GM12878 (cell line): ENCODE data around the gene AHNAK2. TPM values are rescaled to one million over a fixed set of nuclear protein-coding genes. Genes with fewer than 3 reads are reported as not detected.

ENCODE experiments used
- ATAC-seq: fragments of 200-7000 bp; cut with Tn5 transposase; 3 replicates; pipeline ENCODE4 v1.9.1; 2020; ENCODE audit warnings: mild to moderate bottlenecking, moderate library complexity
- BruUV-seq: library from RNA; stranded (reverse); fragments of 400-500 nt; replicated peaks from 2 replicates; lab custom pipeline; 2021; lab: Mats Ljungman, UMichigan
- CTCF ChIA-PET: fragments of 300-600 bp; sonication (Branson Sonifier 250); formaldehyde crosslinking; extraction: SDS; loops from one replicate; lab custom pipeline; 2021; ENCODE audit warnings: inconsistent platforms; lab: Yijun Ruan, JAX
- POLR2A ChIA-PET: fragments of 350-600 bp; formaldehyde crosslinking; extraction: SDS; loops from one replicate; lab custom pipeline; 2021; ENCODE audit warnings: inconsistent platforms; lab: Charles Lee
- RAD21 ChIA-PET: fragments of 300-600 bp; sonication (Branson Sonifier 250); formaldehyde crosslinking; loops from one replicate; lab custom pipeline; 2023; ENCODE audit warnings: antibody characterized with exemption; ENCODE audit not compliant: unreplicated experiment; lab: Charles Lee
- SMC1A ChIA-PET: fragments of 300-600 bp; sonication (Branson Sonifier 250); formaldehyde crosslinking; loops from one replicate; lab custom pipeline; 2023; ENCODE audit not compliant: unreplicated experiment, uncharacterized antibody; lab: Charles Lee
- DNase-seq: peaks from one replicate; pipeline ENCODE4 v3.0.0-alpha.2; 2011; ENCODE audit warnings: low read depth, low spot score
- FAIRE-seq: peaks from 3 replicates; lab custom pipeline; 2011; peaks lifted over from hg19 to GRCh38; lab: Jason Lieb, UNC
- H2AFZ ChIP-seq: 2 replicates; pipeline ENCODE4 v1.6.0; 2011; ENCODE audit warnings: low read depth, low read length, control low read depth; ENCODE audit not compliant: control insufficient read depth
- H3K27ac ChIP-seq: 2 replicates; pipeline ENCODE4 v1.5.1; 2011; ENCODE audit warnings: control low read depth; ENCODE audit not compliant: control insufficient read depth, insufficient read depth
- H3K27me3 ChIP-seq, 2 experiments: replicated peaks in 1 of 2; 2 replicates each; pipeline versions ENCODE4 v1.6.0 to v1.6.1; 2011; ENCODE audit warnings: low read length in 1 of 2; ENCODE audit not compliant: control insufficient read depth in 2 of 2, insufficient read depth in 2 of 2
- H3K36me3 ChIP-seq, 2 experiments: 2 replicates each; pipeline ENCODE4 v1.5.1; 2011; ENCODE audit warnings: low read length in 1 of 2; ENCODE audit not compliant: control insufficient read depth in 2 of 2, insufficient read depth in 2 of 2
- H3K4me1 ChIP-seq: 2 replicates; pipeline ENCODE4 v1.6.1; 2011; ENCODE audit warnings: mild to moderate bottlenecking, low read length, moderate library complexity, mixed read lengths; ENCODE audit not compliant: control insufficient read depth, insufficient read depth
- H3K4me2 ChIP-seq: 2 replicates; pipeline ENCODE4 v1.6.0; 2011; ENCODE audit warnings: control low read depth; ENCODE audit not compliant: control insufficient read depth, insufficient read depth
- H3K4me3 ChIP-seq: fragments of 200-600 bp; sonication (generic); 2 replicates; pipeline ENCODE4 v1.5.1; 2016
- H3K79me2 ChIP-seq: 2 replicates; pipeline ENCODE4 v1.6.0; 2011; ENCODE audit warnings: low read length; ENCODE audit not compliant: control insufficient read depth, insufficient read depth
- H3K9ac ChIP-seq: 2 replicates; pipeline ENCODE4 v1.8.0; 2011; ENCODE audit warnings: low read length, control low read depth, mixed read lengths; ENCODE audit not compliant: control insufficient read depth, insufficient read depth
- H3K9me3 ChIP-seq: replicated peaks from 3 replicates; pipeline ENCODE4 v1.5.1; 2011; ENCODE audit warnings: mild to moderate bottlenecking, low read length; ENCODE audit not compliant: control insufficient read depth, insufficient read depth
- H4K20me1 ChIP-seq: 2 replicates; pipeline ENCODE4 v1.6.0; 2011; ENCODE audit not compliant: control insufficient read depth, insufficient read depth
- BMI1 ChIP-seq: fragments of 450-650 bp; IDR thresholded peaks from 2 replicates; pipeline ENCODE4 v1.6.1; 2016; ENCODE audit warnings: mild to moderate bottlenecking, moderate library complexity, borderline replicate concordance
- CHD2 ChIP-seq: IDR thresholded peaks from 2 replicates; pipeline ENCODE4 v1.6.1; 2011; ENCODE audit warnings: low read depth, low read length, improper control_type of control experiment, borderline replicate concordance
- CHD4 ChIP-seq: fragments of 200-600 bp; sonication (generic); IDR thresholded peaks from 2 replicates; pipeline ENCODE4 v1.6.1; 2016; ENCODE audit warnings: mild to moderate bottlenecking
- EP300 ChIP-seq, 2 experiments: fragments of 150-350 bp in 1 of 2; IDR thresholded peaks; 2 replicates each; pipeline ENCODE4 v1.6.1; 2011 to 2012; ENCODE audit warnings: low read depth in 2 of 2, low read length in 2 of 2, borderline replicate concordance in 1 of 2, improper control_type of control experiment in 1 of 2, inconsistent platforms in 1 of 2; ENCODE audit not compliant: control insufficient read depth in 1 of 2
- ETV6 ChIP-seq, 2 experiments: fragments of 450-650 bp in 1 of 2; IDR thresholded peaks in 1 of 2; conservative IDR thresholded peaks in 1 of 2; 2 replicates each; pipeline ENCODE4 v1.6.1; 2014; ENCODE audit warnings: antibody characterized with exemption in 1 of 2, borderline replicate concordance in 1 of 2, low read depth in 1 of 2, mild to moderate bottlenecking in 1 of 2, moderate library complexity in 1 of 2
- EZH2 ChIP-seq: IDR thresholded peaks from 2 replicates; pipeline ENCODE4 v1.6.1; 2012; ENCODE audit warnings: low read depth, mild to moderate bottlenecking, control low read depth, inconsistent platforms, low read length, borderline replicate concordance; ENCODE audit not compliant: control insufficient read depth
- GATAD2B ChIP-seq: fragments of 450-650 bp; conservative IDR thresholded peaks from 2 replicates; pipeline ENCODE4 v1.6.1; 2017; ENCODE audit warnings: low read depth, mild to moderate bottlenecking, moderate library complexity
- JUNB ChIP-seq: IDR thresholded peaks from 2 replicates; pipeline ENCODE4 v1.6.1; 2016; ENCODE audit warnings: antibody characterized with exemption, mild to moderate bottlenecking
- KLF5 ChIP-seq: fragments of 450-650 bp; IDR thresholded peaks from 2 replicates; pipeline ENCODE4 v1.6.1; 2014; ENCODE audit warnings: mild to moderate bottlenecking; ENCODE audit not compliant: partially characterized antibody
- MYB ChIP-seq: fragments of 150-350 bp; IDR thresholded peaks from 2 replicates; pipeline ENCODE4 v1.6.1; 2014; ENCODE audit warnings: mild to moderate bottlenecking, low read depth, low read length, borderline replicate concordance
- PML ChIP-seq: IDR thresholded peaks from 2 replicates; pipeline ENCODE4 v1.6.1; 2012; ENCODE audit warnings: low read length, inconsistent platforms
- RELA ChIP-seq: fragments of 450-650 bp; IDR thresholded peaks from 2 replicates; pipeline ENCODE4 v1.8.0; 2014; ENCODE audit warnings: borderline replicate concordance; ENCODE audit not compliant: partially characterized antibody
- SMC3 ChIP-seq: IDR thresholded peaks from 2 replicates; pipeline ENCODE4 v1.6.1; 2011; ENCODE audit warnings: low read length, improper control_type of control experiment, borderline replicate concordance
- SP1 ChIP-seq: IDR thresholded peaks from one replicate; pipeline ENCODE4 v1.6.1; 2011; ENCODE audit warnings: low read depth, low read length
- SPI1 ChIP-seq: IDR thresholded peaks from 2 replicates; pipeline ENCODE4 v1.6.1; 2011; ENCODE audit warnings: low read depth, mild to moderate bottlenecking, low read length, moderate library complexity, borderline replicate concordance; ENCODE audit not compliant: insufficient read depth
- YBX1 ChIP-seq: fragments of 450-650 bp; IDR thresholded peaks from 2 replicates; pipeline ENCODE4 v1.6.1; 2016; ENCODE audit warnings: antibody characterized with exemption
- WGBS: methylation state at CpG from one replicate; pipeline ENCODE4 v1.1.6; 2016; ENCODE audit warnings: low lambda C conversion rate; ENCODE audit not compliant: insufficient replicate concordance, insufficient coverage; ENCODE audit errors: missing lambda C conversion rate; 5-methylcytosine and 5-hydroxymethylcytosine counted together
- in situ Hi-C: fragments of 300-500 bp; cut with MboI; formaldehyde crosslinking; loops from 9 replicates; pipeline ENCODE4 v1.14.3; 2018; ENCODE audit warnings: mixed read lengths
- intact Hi-C: fragments of 100-400 bp; cut with micrococcal nuclease; formaldehyde crosslinking; loops from one replicate; pipeline ENCODE4 v1.14.2; 2022; ENCODE audit not compliant: unreplicated experiment
- polyA plus RNA-seq, 11 experiments: library from polyadenylated mRNA; depleted of rRNA in 4 of 11; unstranded in 6 of 11; stranded (reverse) in 5 of 11; fragments of >200 nt; fragmentation: Nextera tagmentation in 4 of 11; fragmentation: Illumina TruSeq in 1 of 11; extraction: Ambion mirVana in 4 of 11; extraction: Trizol in 1 of 11; gene quantifications; 1 replicate in 1 of 11; 2 replicates in 10 of 11; pipeline versions ENCODE4 v1.2.1 to v1.2.3, GENCODE V29; 2011 to 2016; ENCODE audit warnings: inconsistent platforms in 2 of 11, missing spikeins in 2 of 11, low read depth in 1 of 11
- total RNA-seq, 4 experiments: library from RNA; depleted of rRNA in 3 of 4; stranded (reverse); fragments of >200 nt in 3 of 4; fragmentation: Illumina TruSeq in 1 of 4; extraction: Trizol in 1 of 4; gene quantifications; 2 replicates each; pipeline versions ENCODE4 v1.2.1 to v1.2.3, GENCODE V29; 2013 to 2021
- TF ChIP-seq, protein P1 (sequence below): IDR thresholded peaks from 2 replicates; pipeline ENCODE4 v1.6.1; 2012; ENCODE audit warnings: low read depth, low read length, improper control_type of control experiment
- TF ChIP-seq, protein P2 (sequence below): IDR thresholded peaks from 2 replicates; pipeline ENCODE4 v1.6.1; 2011; ENCODE audit warnings: low read depth, mild to moderate bottlenecking, low read length, moderate library complexity, borderline replicate concordance; ENCODE audit errors: extremely low read depth
- TF ChIP-seq, protein P3 (sequence below): fragments of 450-650 bp; formaldehyde crosslinking; IDR thresholded peaks from 2 replicates; pipeline ENCODE4 v1.5.0; 2022; ENCODE audit warnings: mild to moderate bottlenecking, missing genetic modification characterization

AHNAK2 gene
- total and polyA plus RNA-seq, 10 of the 15 experiments (the other 5 are each of a cell fraction or from before 2014, with no cell fraction given) = 0.03 to 0.10 TPM; not detected in 8

DNA sequence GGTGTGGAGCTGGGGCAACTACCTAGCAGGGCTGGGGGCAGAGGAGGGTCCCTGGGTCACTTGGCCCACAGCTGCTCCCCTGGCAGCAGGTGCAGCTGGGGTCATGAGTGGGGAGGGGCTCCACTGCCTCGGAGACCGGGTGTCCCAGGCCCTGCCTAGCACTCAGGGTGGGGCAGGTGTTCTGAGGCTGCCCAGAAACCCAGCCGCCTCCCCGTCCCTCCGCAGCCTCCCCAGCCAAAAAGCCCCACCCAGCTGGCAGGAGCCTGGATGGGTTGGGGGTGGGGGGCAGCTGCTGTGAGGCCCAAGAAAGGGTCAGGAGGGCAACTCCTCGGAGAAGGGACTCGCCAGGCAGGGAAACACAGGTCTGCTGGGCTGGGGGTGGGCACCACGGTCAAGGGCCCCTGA is 11.2 kb downstream of the AHNAK2 start (continued):
- TF ChIP-seq EZH2 = no peak
- no peak for TF ChIP-seq PML
- TF ChIP-seq, protein P1, sequence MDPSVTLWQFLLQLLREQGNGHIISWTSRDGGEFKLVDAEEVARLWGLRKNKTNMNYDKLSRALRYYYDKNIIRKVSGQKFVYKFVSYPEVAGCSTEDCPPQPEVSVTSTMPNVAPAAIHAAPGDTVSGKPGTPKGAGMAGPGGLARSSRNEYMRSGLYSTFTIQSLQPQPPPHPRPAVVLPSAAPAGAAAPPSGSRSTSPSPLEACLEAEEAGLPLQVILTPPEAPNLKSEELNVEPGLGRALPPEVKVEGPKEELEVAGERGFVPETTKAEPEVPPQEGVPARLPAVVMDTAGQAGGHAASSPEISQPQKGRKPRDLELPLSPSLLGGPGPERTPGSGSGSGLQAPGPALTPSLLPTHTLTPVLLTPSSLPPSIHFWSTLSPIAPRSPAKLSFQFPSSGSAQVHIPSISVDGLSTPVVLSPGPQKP = no peak
- TF ChIP-seq SP1 = no peak
- no peak for TF ChIP-seq CHD4
- TF ChIP-seq MYB = no peak
- TF ChIP-seq SMC3 = no peak
- no peak for TF ChIP-seq JUNB
- TF ChIP-seq GATAD2B = no peak

DNA sequence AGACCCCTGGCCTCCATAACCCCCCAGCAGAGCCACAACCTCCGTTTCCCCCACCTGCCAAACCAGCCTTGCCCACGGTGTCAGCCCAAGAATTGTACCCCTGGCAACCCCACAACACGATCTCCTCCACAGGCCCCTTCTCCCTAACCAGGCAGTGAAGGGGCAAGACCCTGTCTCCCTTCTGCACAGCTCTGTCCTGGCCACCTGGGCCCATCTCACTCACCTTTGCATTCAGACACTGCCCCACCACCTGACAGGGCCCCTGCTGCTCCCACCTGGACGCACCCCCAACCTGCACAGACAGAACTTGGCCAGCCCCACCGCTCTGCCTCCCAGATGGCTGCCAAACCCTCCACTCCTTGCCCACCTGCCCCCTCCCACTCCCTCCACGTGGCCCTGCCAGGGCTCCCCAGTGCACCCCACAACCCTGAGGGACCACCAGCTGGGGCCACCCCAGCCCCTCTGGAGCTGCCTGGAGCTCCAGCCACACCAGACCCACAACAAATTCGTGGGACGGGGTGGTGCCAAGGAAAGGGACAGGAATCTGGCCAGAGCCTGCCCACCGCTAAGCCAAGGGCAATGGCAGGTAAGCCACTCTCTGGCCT is 11.8 kb downstream of the AHNAK2 start:
- Histone ChIP-seq H3K9ac (no peak overlapping the region), H3K4me3 (no peak overlapping the region), H2AFZ (no peak overlapping the region), H4K20me1 (no peaks in the 10 kb centered on the region), H3K27me3 (peaks cover 3 to 7% of the 10 kb centered on the region in 2 experiments), H3K4me1 (no peaks in the 10 kb centered on the region), H3K9me3 (no peaks in the 10 kb centered on the region), H3K27ac (no peak overlapping the region), H3K36me3 (no peaks in the 10 kb centered on the region), H3K4me2 (no peak overlapping the region), H3K79me2 (no peaks in the 10 kb centered on the region)
- ChIA-PET SMC1A (no interaction called here), CTCF (no interaction called here), POLR2A (interaction anchor here (0.6 kb wide), 2 partner anchors 33 to 47 kb away, joined by 3 read pairs; no protein-coding TSS in a partner anchor), RAD21 (no interaction called here)
- FAIRE-seq (no peak), DNase-seq (no peak), ATAC-seq (no peak)
- BruUV-seq = no TSS peak
- in situ Hi-C loops = no loop called here
- intact Hi-C loops = no loop called here
- WGBS = 40% methylated on average over 8 of the region's 9 CpGs
- TF ChIP-seq SPI1 (no peak), RELA (no peak), CHD2 (no peak), ETV6 (conservative IDR thresholded peaks at IDR 0.05 in 1 of 2, IDR thresholded peaks at IDR 0.05 in 1 of 2; ENCODE audit: borderline replicate concordance in 1 of 2, low read depth in 1 of 2) (no peak), YBX1 (no peak), KLF5 (no peak), BMI1 (no peak), EP300 (IDR thresholded peaks at IDR 0.05; ENCODE audit: borderline replicate concordance in 1 of 2, control insufficient read depth in 1 of 2, low read depth in 2 of 2, low read length in 2 of 2) (no peak)
- TF ChIP-seq, protein P2, sequence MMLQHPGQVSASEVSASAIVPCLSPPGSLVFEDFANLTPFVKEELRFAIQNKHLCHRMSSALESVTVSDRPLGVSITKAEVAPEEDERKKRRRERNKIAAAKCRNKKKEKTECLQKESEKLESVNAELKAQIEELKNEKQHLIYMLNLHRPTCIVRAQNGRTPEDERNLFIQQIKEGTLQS = no peak
- TF ChIP-seq, protein P3, sequence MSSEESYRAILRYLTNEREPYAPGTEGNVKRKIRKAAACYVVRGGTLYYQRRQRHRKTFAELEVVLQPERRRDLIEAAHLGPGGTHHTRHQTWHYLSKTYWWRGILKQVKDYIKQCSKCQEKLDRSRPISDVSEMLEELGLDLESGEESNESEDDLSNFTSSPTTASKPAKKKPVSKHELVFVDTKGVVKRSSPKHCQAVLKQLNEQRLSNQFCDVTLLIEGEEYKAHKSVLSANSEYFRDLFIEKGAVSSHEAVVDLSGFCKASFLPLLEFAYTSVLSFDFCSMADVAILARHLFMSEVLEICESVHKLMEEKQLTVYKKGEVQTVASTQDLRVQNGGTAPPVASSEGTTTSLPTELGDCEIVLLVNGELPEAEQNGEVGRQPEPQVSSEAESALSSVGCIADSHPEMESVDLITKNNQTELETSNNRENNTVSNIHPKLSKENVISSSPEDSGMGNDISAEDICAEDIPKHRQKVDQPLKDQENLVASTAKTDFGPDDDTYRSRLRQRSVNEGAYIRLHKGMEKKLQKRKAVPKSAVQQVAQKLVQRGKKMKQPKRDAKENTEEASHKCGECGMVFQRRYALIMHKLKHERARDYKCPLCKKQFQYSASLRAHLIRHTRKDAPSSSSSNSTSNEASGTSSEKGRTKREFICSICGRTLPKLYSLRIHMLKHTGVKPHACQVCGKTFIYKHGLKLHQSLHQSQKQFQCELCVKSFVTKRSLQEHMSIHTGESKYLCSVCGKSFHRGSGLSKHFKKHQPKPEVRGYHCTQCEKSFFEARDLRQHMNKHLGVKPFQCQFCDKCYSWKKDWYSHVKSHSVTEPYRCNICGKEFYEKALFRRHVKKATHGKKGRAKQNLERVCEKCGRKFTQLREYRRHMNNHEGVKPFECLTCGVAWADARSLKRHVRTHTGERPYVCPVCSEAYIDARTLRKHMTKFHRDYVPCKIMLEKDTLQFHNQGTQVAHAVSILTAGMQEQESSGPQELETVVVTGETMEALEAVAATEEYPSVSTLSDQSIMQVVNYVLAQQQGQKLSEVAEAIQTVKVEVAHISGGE = no peak
